Measurements from ENCODE around the gene GPR65.
A peak's percentile ranks its signal among the peaks of the same experiment; 100 is the strongest.

The GPR65 gene

GRCh38 chr14:88005050-88005481 is at the start of gene GPR65:
GPR65 (plus strand) TSS chr14:88005135; CDS start chr14:88010848, 5,713 bp downstream.
- DNase-seq: no peak

GRCh38 chr14:87955501-87955900 is 49.4 kb upstream of the GPR65 start:
- no peak for DNase-seq

GRCh38 chr14:87960013-87960787 is 44.7 kb upstream of the GPR65 start:
- DNase-seq: no peak

GRCh38 chr14:87961246-87961645 is 43.7 kb upstream of the GPR65 start:
- DNase-seq: no peak

- DNase-seq: no peak
These were observed 38.1 kb upstream of the GPR65 start for GRCh38 chr14:87966816-87967215.

GRCh38 chr14:87967496-87967895 is 37.4 kb upstream of the GPR65 start:
- DNase-seq: no peak

GRCh38 chr14:87971010-87971409 is 33.9 kb upstream of the GPR65 start:
- DNase-seq: no peak

GRCh38 chr14:87975636-87976035 is 29.3 kb upstream of the GPR65 start:
- DNase-seq: no peak

- DNase-seq: no peak
These were observed 25.2 kb upstream of the GPR65 start for GRCh38 chr14:87979689-87980088.

- DNase-seq: no peak
These were observed 15.5 kb upstream of the GPR65 start for GRCh38 chr14:87989221-87989955.

GRCh38 chr14:87989956-87990299 is 15.0 kb upstream of the GPR65 start:
- no peak for DNase-seq

- no peak for DNase-seq
These were observed 14.3 kb upstream of the GPR65 start for GRCh38 chr14:87990682-87991081.

GRCh38 chr14:87992346-87992717 is 12.6 kb upstream of the GPR65 start:
- no peak for DNase-seq

GRCh38 chr14:87992718-87993628 is 12.0 kb upstream of the GPR65 start, which contains the start of gene GALC:
GALC (minus strand) TSS chr14:87993182; CDS start chr14:87993164, 18 bp downstream.
- DNase-seq: peak; percentile 89

GRCh38 chr14:87994974-87995373 is 10.0 kb upstream of the GPR65 start:
- no peak for DNase-seq

GRCh38 chr14:87995500-87996290 is 9.2 kb upstream of the GPR65 start:
- DNase-seq: no peak

GRCh38 chr14:87996291-87996592 is 8.7 kb upstream of the GPR65 start:
- DNase-seq: no peak

GRCh38 chr14:87998482-87998881 is 6.5 kb upstream of the GPR65 start:
- DNase-seq: no peak

GRCh38 chr14:87999277-87999676 is 5.7 kb upstream of the GPR65 start:
- DNase-seq: no peak

GRCh38 chr14:88002421-88003075 is 2.4 kb upstream of the GPR65 start:
- DNase-seq: no peak

GRCh38 chr14:88003425-88003824 is 1.5 kb upstream of the GPR65 start:
- DNase-seq: no peak

- no peak for DNase-seq
These were observed 364 bp upstream of the GPR65 start for GRCh38 chr14:88004506-88005036.

Data from activated CD4-positive, alpha-beta T cell treated with anti-CD3 and anti-CD28 coated beads for 1 hour (primary cell).